Bronchial epithelial cell (primary cell): Measurements from ENCODE around the gene ST3GAL4. TPM values are rescaled to one million over a fixed set of nuclear protein-coding genes. Genes with fewer than 3 reads are reported as not detected.

ENCODE experiments used
- DNase-seq: peaks from one replicate; pipeline ENCODE4 v3.0.0-alpha.2; 2010; ENCODE audit warnings: low read depth
- FAIRE-seq: peaks from 2 replicates; lab custom pipeline; 2011; peaks lifted over from hg19 to GRCh38; lab: Jason Lieb, UNC
- H3K27me3 ChIP-seq: 2 replicates; pipeline ENCODE4 v1.5.1; 2011; ENCODE audit warnings: low read length; ENCODE audit not compliant: control insufficient read depth, insufficient read depth
- H3K36me3 ChIP-seq: 2 replicates; pipeline ENCODE4 v1.5.1; 2011; ENCODE audit warnings: low read length; ENCODE audit not compliant: control insufficient read depth, insufficient read depth
- H3K4me3 ChIP-seq: 2 replicates; pipeline ENCODE4 v1.5.1; 2011; ENCODE audit warnings: mild to moderate bottlenecking, low read depth, low read length, control low read depth
- total RNA-seq: library from RNA; depleted of rRNA; stranded (reverse); fragments of >200 nt; gene quantifications from 2 replicates; pipeline ENCODE4 v1.2.1, GENCODE V29; 2014
- TF ChIP-seq, protein P1 (sequence below): IDR thresholded peaks from 2 replicates; pipeline ENCODE4 v1.5.1; 2011; ENCODE audit warnings: mild to moderate bottlenecking, moderate library complexity, low read length, control low read depth, inconsistent platforms; ENCODE audit not compliant: insufficient read depth, severe bottlenecking

The ST3GAL4 gene
- total RNA-seq, 1 donor from 2014 or later, result 12.4 TPM

GRCh38 chr11:126387857-126388256 lies 32.4 kb downstream of the ST3GAL4 start:
- TF ChIP-seq, protein P1, sequence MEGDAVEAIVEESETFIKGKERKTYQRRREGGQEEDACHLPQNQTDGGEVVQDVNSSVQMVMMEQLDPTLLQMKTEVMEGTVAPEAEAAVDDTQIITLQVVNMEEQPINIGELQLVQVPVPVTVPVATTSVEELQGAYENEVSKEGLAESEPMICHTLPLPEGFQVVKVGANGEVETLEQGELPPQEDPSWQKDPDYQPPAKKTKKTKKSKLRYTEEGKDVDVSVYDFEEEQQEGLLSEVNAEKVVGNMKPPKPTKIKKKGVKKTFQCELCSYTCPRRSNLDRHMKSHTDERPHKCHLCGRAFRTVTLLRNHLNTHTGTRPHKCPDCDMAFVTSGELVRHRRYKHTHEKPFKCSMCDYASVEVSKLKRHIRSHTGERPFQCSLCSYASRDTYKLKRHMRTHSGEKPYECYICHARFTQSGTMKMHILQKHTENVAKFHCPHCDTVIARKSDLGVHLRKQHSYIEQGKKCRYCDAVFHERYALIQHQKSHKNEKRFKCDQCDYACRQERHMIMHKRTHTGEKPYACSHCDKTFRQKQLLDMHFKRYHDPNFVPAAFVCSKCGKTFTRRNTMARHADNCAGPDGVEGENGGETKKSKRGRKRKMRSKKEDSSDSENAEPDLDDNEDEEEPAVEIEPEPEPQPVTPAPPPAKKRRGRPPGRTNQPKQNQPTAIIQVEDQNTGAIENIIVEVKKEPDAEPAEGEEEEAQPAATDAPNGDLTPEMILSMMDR, result no peak
- no peak for FAIRE-seq
- H3K27me3 ChIP-seq, result no peaks in the 10 kb centered on the region
- no peak for DNase-seq
- H3K4me3 ChIP-seq, result no peak overlapping the region
- H3K36me3 ChIP-seq, result no peaks in the 10 kb centered on the region

- FAIRE-seq, result no peak
- no peak overlapping the region for H3K4me3 ChIP-seq
- no peaks in the 10 kb centered on the region for H3K27me3 ChIP-seq
- DNase-seq, result no peak
- no peaks in the 10 kb centered on the region for H3K36me3 ChIP-seq
- TF ChIP-seq, protein P1, result no peak
Measured at GRCh38 chr11:126390272-126390867, 34.9 kb downstream of the ST3GAL4 start.

- Histone ChIP-seq H3K36me3 (no peaks in the 10 kb centered on the region), H3K4me3 (no peak overlapping the region), H3K27me3 (no peaks in the 10 kb centered on the region)
- TF ChIP-seq, protein P1, result no peak
- no peak for DNase-seq
- FAIRE-seq, result no peak
Measured at GRCh38 chr11:126391286-126391954, 35.9 kb downstream of the ST3GAL4 start.

- Histone ChIP-seq H3K27me3 (no peaks in the 10 kb centered on the region), H3K4me3 (no peak overlapping the region), H3K36me3 (no peaks in the 10 kb centered on the region)
- DNase-seq (peak; percentile 91), FAIRE-seq (no peak)
- TF ChIP-seq, protein P1, result no peak
Measured at GRCh38 chr11:126391970-126392632, 36.6 kb downstream of the ST3GAL4 start.

DNA sequence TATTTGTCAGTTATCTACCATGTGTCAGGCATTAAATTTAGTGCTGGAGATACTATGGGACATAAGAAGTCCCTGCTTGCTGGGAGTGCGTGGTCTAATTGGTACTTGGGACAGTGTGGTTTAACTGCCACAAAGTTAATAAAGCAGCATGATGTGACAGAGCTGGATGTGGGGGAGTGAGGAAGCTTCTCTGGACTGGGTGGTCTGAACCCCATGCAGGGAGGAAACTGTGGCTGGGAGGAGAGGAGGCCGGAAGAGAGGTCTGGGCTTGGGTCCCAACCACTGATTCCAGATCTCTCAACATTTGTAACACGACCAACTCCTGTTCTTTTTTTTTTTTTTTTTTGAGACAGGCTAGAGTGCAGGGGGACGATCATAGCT lies 37.1 kb downstream of the ST3GAL4 start:
- no peak overlapping the region for H3K4me3 ChIP-seq
- no peaks in the 10 kb centered on the region for H3K27me3 ChIP-seq
- TF ChIP-seq, protein P1, result no peak
- no peaks in the 10 kb centered on the region for H3K36me3 ChIP-seq
- DNase-seq, result no peak
- FAIRE-seq, result no peak
